ENCODE data around the gene DNAAF1.

DNA sequence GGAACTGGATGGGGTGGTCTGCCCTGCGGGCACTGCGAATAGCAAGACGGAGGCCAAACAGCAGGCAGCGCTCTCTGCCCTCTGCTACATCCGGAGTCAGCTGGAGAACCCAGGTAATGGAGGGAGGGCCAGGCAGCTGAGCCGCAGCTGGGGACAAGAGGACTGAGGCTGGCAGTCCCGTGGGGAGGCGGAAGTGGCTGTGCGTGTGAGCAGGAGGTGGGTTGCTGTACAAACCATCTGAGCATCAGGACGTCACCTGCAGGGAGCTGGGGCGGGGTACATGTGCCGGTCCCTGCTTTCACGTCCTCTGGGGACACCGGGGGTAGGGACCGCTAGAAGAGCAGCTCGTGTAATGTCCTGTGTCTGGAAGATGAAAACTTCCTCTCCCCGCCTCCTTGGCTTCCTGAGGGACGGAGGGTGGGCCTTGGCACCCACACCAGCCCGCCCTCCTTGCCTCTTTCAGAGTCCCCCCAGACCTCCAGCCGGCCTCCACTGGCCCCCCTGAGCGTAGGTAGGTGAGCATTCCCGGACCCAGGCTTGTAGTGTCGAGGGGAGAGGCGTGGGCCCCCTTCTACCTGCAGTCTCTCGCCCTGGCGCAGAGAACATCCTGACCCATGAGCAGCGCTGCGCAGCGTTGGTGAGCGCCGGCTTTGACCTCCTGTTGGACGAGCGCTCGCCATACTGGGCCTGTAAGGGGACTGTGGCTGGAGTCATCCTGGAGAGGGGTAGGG lies 49.5 kb downstream of the DNAAF1 start:
- TF ChIP-seq EZH2 (IDR thresholded peaks at IDR 0.05; ENCODE audit: borderline replicate concordance, low read depth, low read length, severe bottlenecking), result no peak
- TF ChIP-seq, protein P1, sequence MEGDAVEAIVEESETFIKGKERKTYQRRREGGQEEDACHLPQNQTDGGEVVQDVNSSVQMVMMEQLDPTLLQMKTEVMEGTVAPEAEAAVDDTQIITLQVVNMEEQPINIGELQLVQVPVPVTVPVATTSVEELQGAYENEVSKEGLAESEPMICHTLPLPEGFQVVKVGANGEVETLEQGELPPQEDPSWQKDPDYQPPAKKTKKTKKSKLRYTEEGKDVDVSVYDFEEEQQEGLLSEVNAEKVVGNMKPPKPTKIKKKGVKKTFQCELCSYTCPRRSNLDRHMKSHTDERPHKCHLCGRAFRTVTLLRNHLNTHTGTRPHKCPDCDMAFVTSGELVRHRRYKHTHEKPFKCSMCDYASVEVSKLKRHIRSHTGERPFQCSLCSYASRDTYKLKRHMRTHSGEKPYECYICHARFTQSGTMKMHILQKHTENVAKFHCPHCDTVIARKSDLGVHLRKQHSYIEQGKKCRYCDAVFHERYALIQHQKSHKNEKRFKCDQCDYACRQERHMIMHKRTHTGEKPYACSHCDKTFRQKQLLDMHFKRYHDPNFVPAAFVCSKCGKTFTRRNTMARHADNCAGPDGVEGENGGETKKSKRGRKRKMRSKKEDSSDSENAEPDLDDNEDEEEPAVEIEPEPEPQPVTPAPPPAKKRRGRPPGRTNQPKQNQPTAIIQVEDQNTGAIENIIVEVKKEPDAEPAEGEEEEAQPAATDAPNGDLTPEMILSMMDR (IDR thresholded peaks at IDR 0.05; ENCODE audit: borderline replicate concordance, extremely low read depth, low read length, poor library complexity, severe bottlenecking), result peak; percentile 37
